Skin epidermis (tissue), 12 donors: ENCODE results near the gene COLEC11.

Experiments used
- H3K27ac ChIP-seq, 21 experiments: fragments of 200-600 bp; sonication (generic) in 11 of 21; one replicate each; pipeline ENCODE4 v1.5.0; 2020; ENCODE audit warnings: mild to moderate bottlenecking in 3 of 21, inconsistent platforms in 2 of 21, moderate library complexity in 2 of 21
- H3K4me3 ChIP-seq, 7 experiments: fragments of 200-600 bp; sonication (generic) in 2 of 7; one replicate each; pipeline ENCODE4 v1.5.0; 2020; ENCODE audit warnings: inconsistent platforms in 2 of 7, mild to moderate bottlenecking in 2 of 7, moderate library complexity in 1 of 7

COLEC11 gene

GRCh38 chr2:3683748-3684454 lies 89.0 kb downstream of the COLEC11 start:
- no peak overlapping the region for H3K4me3 ChIP-seq
- no peak overlapping the region for H3K27ac ChIP-seq

DNA sequence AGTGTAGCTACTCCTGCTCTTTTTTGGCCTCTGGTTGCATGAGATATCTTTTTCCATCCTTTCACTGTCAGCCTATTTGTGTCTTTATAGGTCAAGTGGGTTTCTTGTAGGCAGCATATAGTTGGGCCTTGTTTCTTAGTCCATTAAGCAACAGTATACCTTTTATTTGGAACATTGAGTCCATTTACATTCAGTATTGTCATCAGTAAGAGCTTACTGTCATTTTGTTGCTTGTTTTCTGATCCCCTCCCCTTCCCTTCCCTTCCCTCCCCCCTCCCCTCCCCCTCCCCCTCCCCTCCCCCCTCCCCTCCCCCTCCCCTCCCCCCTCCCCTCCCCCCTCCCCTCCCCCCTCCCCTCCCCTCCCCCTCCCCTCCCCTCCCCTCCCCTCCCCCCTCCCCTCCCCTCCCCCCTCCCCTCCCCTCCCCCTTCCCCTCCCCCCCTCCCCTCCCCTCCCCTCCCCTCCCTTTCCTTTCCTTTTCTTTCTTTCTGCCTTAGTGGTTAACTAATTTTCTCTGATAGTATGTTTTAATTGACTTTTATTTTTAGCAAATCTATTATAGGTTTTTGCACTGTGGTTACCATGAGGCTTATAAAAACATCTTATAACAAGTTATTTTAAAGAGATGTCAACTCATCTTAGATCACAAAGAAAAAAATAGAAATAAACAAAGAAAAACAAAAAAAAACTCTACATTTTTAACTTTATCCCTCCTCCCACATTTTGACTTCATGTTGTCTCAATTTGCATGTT lies 95.3 kb downstream of the COLEC11 start:
- no peak overlapping the region for H3K4me3 ChIP-seq
- H3K27ac ChIP-seq, result no peak overlapping the region

- no peak overlapping the region for H3K27ac ChIP-seq
- H3K4me3 ChIP-seq, result no peak overlapping the region
These were observed 97.5 kb downstream of the COLEC11 start for GRCh38 chr2:3692375-3692774.
